OCI-LY1 (cell line): ENCODE data around the gene NEK1.

Experiments used
- H2AFZ ChIP-seq: fragments of 200-600 bp; sonication (generic), shearing (Covaris generic); 2 replicates; pipeline ENCODE4 v1.6.0; 2014; ENCODE audit warnings: antibody characterized with exemption, mild to moderate bottlenecking, low read length
- H3F3A ChIP-seq: fragments of 200-600 bp; sonication (generic), shearing (Covaris generic); 2 replicates; pipeline ENCODE4 v1.6.0; 2014; ENCODE audit warnings: mild to moderate bottlenecking, antibody characterized with exemption, low read length, moderate library complexity; ENCODE audit not compliant: insufficient read depth
- H3K27ac ChIP-seq: fragments of 200-600 bp; sonication (generic); 2 replicates; pipeline ENCODE4 v1.5.1; 2014; ENCODE audit warnings: low read length, mixed run types, mild to moderate bottlenecking, low read depth; ENCODE audit not compliant: poor library complexity, severe bottlenecking
- H3K27me3 ChIP-seq: fragments of 200-600 bp; sonication (generic); 2 replicates; pipeline ENCODE4 v1.6.0; 2014; ENCODE audit warnings: antibody characterized with exemption, mild to moderate bottlenecking, low read length, moderate library complexity; ENCODE audit not compliant: insufficient read depth
- H3K36me3 ChIP-seq: fragments of 200-600 bp; sonication (generic); 2 replicates; pipeline ENCODE4 v1.6.1; 2014; ENCODE audit warnings: mild to moderate bottlenecking, antibody characterized with exemption, low read length, moderate library complexity, mixed read lengths; ENCODE audit not compliant: insufficient read depth
- H3K4me1 ChIP-seq: fragments of 200-600 bp; sonication (generic); 2 replicates; pipeline ENCODE4 v1.5.1; 2014; ENCODE audit warnings: mild to moderate bottlenecking, low read length, moderate library complexity; ENCODE audit not compliant: insufficient read depth, severe bottlenecking
- H3K4me2 ChIP-seq: fragments of 200-600 bp; sonication (generic), shearing (Covaris generic); 2 replicates; pipeline ENCODE4 v1.6.1; 2014; ENCODE audit warnings: low read length
- H3K4me3 ChIP-seq: fragments of 200-600 bp; sonication (generic); 2 replicates; pipeline ENCODE4 v1.5.1; 2014; ENCODE audit warnings: low read length, low read depth, mild to moderate bottlenecking, mixed read lengths; ENCODE audit not compliant: poor library complexity, severe bottlenecking
- H3K79me2 ChIP-seq: fragments of 200-600 bp; shearing (Covaris generic); 2 replicates; pipeline ENCODE4 v1.6.1; 2016; ENCODE audit warnings: mixed run types, low read length, mixed read lengths; ENCODE audit not compliant: insufficient read depth
- H3K9ac ChIP-seq: fragments of 200-600 bp; sonication (generic), shearing (Covaris generic); 2 replicates; pipeline ENCODE4 v1.6.1; 2014; ENCODE audit warnings: mild to moderate bottlenecking, low read length, mixed read lengths
- H3K9me2 ChIP-seq: fragments of 200-600 bp; sonication (generic), shearing (Covaris generic); 2 replicates; pipeline ENCODE4 v1.6.1; 2014; ENCODE audit warnings: low read depth, mild to moderate bottlenecking, low read length, mixed read lengths
- H3K9me3 ChIP-seq: fragments of 200-600 bp; shearing (Covaris generic); 2 replicates; pipeline ENCODE4 v1.6.1; 2014; ENCODE audit warnings: low read length, mixed read lengths
- H4K20me1 ChIP-seq: fragments of 200-600 bp; sonication (generic), shearing (Covaris generic); 2 replicates; pipeline ENCODE4 v1.6.0; 2016; ENCODE audit warnings: mild to moderate bottlenecking, low read length; ENCODE audit not compliant: insufficient read depth
- CTCF ChIP-seq: fragments of 200-600 bp; sonication (generic), shearing (Covaris generic); IDR thresholded peaks from 2 replicates; pipeline ENCODE4 v1.5.1; 2017; ENCODE audit warnings: mild to moderate bottlenecking, antibody characterized with exemption, low read length, moderate library complexity, mixed read lengths
- EZH2 ChIP-seq: fragments of 200-600 bp; sonication (generic), shearing (Covaris generic); IDR thresholded peaks from 2 replicates; pipeline ENCODE4 v1.8.0; 2017; ENCODE audit warnings: borderline replicate concordance, mixed run types, mild to moderate bottlenecking, antibody characterized with exemption, low read length, moderate library complexity, mixed read lengths

The NEK1 gene

DNA sequence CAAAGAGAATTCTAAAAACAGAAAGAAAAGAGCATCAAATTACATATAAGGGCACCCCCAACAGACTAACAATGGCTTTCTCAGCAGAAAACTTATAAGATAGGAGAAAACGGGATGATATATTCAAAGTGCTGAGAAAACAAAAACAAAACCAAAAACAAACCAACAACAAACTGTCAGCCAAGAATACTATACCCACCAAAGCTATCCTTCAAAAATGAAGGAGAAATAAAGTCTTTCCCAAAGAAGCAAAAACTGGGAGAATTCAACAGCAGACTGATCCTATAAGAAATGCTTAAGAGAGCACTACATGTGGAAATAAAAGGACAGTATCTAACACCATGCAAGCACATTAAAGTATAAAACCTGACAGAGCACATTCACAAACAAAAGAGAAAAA lies 168.6 kb downstream of the NEK1 start:
- Histone ChIP-seq H3K36me3 (no peaks in the 10 kb centered on the region), H3K27me3 (no peaks in the 10 kb centered on the region), H3K4me2 (no peak overlapping the region), H3K9me2 (no peaks in the 10 kb centered on the region), H3K27ac (no peak overlapping the region), H3K4me1 (no peaks in the 10 kb centered on the region), H4K20me1 (no peaks in the 10 kb centered on the region), H3K4me3 (no peak overlapping the region), H3K79me2 (no peaks in the 10 kb centered on the region), H2AFZ (no peak overlapping the region), H3F3A (no peaks in the 10 kb centered on the region), H3K9ac (no peak overlapping the region), H3K9me3 (no peaks in the 10 kb centered on the region; the same call in 1 of the 2 replicates)
- no peak for TF ChIP-seq CTCF
- no peak for TF ChIP-seq EZH2

DNA sequence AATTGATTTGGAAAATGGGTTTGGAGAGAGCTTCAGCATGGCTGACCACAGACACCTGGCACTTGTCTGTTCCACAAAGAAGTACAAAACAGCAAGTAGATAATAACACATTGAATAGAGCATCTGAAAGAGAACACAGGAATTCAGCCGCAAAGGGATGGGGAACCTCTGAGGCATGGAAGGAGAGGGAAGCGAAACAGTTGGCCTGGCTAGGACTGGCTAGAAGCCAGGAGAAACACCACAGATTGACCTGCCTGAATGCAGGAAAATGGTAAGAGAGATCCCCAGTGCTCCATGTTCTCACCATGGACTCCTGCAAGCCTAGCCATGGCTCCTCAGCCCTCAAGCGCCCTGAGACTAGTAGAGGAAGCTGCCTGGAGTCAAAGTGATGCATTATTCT lies 171.9 kb downstream of the NEK1 start:
- Histone ChIP-seq H3K27me3 (no peaks in the 10 kb centered on the region), H3K4me3 (no peak overlapping the region), H3K9me2 (no peaks in the 10 kb centered on the region), H3K9ac (no peak overlapping the region), H4K20me1 (no peaks in the 10 kb centered on the region), H3K4me2 (no peak overlapping the region), H2AFZ (no peak overlapping the region), H3K79me2 (no peaks in the 10 kb centered on the region), H3K9me3 (no peaks in the 10 kb centered on the region; the same call in 1 of the 2 replicates), H3K27ac (no peak overlapping the region), H3K4me1 (peaks cover 11% of the 10 kb centered on the region), H3K36me3 (no peaks in the 10 kb centered on the region), H3F3A (no peaks in the 10 kb centered on the region)
- no peak for TF ChIP-seq CTCF
- TF ChIP-seq EZH2 = no peak

DNA sequence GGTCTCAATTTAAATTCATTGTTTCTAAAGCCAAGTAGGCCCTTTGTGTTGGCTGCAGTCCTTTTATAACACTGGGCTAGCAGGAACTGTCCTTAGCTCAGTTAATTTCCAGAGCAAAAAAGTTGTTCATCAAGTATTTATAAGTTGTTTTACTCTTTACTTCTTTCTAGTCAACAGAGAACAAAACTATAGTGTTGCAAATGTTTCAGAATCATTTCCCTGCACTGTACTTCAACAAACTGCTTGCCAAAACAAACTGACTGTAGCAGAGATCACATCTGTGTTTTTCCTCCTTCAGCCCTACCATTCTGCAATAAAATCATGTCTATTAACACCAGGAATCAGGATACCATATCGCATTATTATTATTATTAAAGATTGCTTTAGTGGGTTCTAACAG lies 173.1 kb downstream of the NEK1 start:
- H3K36me3 ChIP-seq = no peaks in the 10 kb centered on the region
- no peaks in the 10 kb centered on the region; the same call in 1 of the 2 replicates for H3K9me3 ChIP-seq
- H3K9ac ChIP-seq = no peak overlapping the region
- no peaks in the 10 kb centered on the region for H3F3A ChIP-seq
- H3K27ac ChIP-seq = no peak overlapping the region
- no peaks in the 10 kb centered on the region for H3K9me2 ChIP-seq
- H3K27me3 ChIP-seq = no peaks in the 10 kb centered on the region
- H3K79me2 ChIP-seq = no peaks in the 10 kb centered on the region
- no peak overlapping the region for H3K4me3 ChIP-seq
- no peak overlapping the region for H2AFZ ChIP-seq
- H3K4me2 ChIP-seq = no peak overlapping the region
- TF ChIP-seq CTCF (no peak), EZH2 (no peak)
- H3K4me1 ChIP-seq = peaks cover 11% of the 10 kb centered on the region
- H4K20me1 ChIP-seq = no peaks in the 10 kb centered on the region
